DMS 273 treated with DMSO at 0.1 percent for 48 hours (cell line): ENCODE data around the gene H2BK1.
A peak's percentile ranks its signal among the peaks of the same experiment; 100 is the strongest.

Experiments
- DNase-seq: peaks from one replicate; lab custom pipeline; 2025; lab: John Stamatoyannopoulos, UW

The H2BK1 gene

DNA sequence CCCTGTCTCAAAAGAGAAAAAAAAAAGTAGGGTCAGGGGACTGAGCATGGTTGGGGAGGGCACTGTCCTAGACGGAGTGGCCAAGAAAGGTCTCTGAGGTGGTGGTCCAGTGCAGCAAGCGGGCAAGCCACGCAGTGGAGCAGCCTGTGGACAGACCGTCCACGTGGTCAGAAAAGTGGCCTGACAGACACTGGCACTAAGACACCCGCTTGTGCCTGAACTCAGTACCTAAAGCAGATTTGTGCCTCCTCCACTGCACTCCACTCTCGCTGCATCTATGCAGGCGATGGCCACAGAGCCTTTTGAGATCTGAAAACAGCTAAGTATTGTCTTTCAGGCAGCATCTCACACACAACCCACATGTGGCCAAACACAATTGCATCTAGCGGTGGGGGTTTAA, 32.1 kb downstream of the H2BK1 start:
- no peak for DNase-seq

DNA sequence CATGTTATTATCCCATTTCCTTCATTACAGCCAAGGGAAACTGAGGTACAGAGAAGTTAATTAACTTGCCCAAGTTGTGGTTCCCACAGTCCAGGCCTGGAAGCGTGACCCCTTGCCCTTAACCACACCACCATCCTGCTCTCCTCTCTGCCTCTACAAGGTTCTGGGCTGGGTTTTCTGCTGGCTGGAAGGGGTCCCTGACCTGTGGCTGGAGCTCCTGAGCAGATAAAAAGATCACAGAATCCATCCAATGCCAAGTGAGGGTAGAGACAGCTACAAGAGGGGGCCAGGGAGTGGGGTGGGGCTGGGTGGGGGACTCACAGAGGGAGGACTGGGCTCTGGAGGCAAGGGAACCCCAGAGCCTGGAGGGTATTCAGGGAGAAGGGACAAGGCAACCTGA, 33.0 kb downstream of the H2BK1 start:
- DNase-seq = no peak

DNA sequence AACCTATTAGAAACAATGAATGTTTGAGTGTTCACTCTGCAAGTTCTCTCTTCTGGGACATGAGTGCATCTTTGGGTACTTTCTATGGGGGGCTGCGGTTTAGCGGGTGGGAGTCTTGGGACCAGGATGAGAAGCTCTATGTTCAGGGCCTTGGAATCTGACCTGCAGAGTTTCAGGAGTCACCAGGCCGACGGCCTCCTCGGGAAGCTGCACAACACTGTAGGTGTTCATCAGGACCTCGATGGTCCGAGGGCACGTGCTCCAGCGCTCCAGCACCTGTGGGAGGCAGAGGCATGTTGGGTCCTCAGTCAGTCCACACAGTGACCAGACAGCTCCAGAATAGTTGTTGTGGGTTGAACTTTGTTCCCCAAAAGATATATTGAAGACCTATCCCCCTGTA, 33.9 kb downstream of the H2BK1 start:
- no peak for DNase-seq

DNA sequence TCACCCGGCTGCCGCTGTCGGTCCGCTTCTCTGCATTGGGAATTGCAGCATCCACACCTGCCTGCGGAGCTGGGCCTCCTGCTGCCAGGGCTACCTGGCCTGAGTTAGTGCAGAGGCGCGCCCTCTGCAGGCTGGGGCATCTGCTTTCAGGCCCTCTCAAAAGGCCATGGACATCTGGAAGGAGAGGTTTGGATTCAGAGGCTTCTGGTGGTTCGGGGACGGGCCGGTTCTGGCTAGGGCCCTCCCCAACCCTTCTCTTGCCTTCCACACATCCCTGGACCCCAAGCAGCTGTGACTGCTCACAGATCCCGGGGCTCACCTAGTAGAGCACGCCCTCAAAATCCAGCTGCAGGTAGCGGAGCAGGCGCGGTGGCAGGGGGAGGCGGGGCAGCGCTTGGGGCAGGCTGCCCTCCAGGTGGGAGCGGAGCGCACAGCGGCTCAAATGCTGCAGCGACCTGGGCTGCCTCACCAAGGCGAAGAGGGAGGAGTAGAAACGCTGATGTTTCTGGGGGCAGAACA, 34.4 kb downstream of the H2BK1 start:
- no peak for DNase-seq

DNA sequence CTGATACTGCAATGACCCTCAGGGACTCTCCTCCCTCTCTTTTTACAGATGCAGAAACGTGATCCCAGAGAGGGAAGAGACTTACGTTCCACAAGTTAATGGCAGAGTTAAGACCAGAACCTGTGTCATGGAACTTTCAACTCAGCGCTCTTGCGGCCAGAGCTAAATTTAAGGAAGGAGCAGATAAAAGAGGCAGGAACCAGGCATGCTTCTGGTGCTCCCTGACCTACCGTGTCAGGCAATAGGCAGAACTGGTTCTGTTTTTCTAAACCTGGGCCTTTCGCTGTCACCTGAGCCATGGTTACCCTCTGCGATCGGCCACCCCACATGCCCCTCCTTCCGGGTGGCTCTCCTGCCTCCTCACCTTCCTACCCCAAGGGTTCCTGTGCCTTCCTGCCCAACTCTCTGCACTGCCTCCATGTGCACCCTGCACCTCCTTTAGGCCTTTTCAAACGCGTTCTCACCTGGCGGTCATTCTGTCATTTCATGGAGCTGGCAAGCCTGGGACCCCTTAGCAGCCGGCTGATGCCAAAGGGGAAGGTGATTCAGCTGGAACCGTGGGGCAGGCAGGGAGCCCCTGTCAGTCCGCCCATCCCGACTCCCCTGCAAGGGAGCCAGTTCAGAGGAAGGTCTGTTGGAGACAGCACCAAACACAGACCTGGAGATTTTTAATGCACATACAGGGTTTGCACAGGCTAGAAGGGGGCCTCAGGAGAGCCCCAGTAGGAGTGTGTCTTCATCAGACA, 35.1 kb downstream of the H2BK1 start:
- DNase-seq = no peak

DNA sequence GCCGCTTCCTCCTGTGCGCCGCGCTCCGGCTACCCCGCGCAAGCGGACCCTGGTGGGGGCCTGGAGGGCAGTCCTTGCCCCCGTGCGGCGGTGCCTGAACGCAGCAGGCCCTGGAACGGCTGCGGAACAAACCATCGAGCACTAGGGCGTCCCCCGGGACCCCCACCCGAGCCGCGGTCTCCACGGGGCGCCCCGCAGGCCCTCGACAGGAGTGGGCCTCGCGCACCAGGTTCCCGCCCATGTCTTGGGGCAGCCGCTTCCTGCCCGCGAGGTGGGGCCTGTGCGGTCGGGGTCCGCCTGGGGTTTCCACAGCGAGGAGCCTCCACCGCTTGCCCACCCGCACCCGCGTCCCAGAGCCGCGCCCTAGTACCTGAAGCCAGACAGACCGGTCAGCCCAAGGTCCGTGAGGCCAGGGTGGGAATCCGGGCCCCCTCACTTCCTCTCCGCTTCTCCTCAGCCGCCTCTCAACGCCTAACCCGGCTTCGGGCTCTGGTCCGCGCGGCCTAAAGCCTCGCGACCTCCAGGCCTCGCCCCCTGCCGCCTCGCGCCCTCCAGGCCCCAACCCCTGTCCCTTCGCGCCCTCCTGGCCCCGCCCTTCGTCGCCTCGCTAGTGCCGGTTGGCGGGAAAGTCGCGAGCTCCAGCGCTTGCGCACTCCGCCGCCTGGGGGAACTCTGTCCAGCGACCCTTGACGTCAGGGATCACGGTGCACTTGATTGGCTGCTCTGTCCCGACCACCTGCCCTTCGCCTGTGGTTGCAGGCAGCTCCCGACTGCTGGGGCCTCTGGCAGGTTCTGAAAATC, 35.8 kb downstream of the H2BK1 start:
- no peak for DNase-seq

DNA sequence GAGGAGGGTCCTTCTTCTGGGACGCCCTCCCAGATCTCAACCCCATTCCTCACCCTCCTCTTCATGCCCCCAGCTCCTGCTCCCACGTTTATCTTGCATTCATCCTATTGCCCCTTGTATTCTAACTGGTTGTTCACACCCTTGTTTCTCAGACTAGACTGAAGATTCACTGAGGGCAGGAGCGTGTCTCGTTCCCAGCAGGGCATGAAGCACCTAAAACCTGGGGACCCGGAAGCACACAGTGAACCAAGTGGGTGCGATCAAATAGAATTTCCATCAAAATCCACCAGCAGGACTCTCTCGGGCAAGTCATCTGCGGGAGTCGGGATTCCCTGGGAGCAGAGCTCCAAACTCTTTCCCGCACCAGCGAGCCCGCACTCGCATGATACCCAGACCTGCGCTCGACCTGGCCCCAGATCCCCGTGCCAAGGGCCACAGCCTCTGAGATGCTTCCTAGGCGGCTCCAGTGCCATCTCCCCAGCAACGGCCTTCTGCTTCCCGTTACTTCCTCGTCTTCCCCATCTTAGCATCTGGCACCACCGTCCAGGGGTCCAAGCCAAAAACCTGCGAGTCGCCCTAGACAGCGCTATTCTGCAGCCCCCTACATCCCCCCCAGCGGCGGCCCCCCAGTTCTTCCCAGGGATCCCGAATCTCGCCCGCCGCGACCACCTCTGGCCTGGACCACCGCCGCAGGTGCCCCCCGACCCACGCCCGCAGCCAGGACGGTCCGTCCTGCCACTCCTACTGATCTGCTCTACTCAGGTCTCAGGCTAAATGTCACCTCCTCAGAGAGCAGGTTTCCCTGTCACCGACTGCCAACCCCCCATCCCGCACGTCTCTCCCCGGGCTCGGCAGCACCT, 36.7 kb downstream of the H2BK1 start:
- DNase-seq = no peak

DNA sequence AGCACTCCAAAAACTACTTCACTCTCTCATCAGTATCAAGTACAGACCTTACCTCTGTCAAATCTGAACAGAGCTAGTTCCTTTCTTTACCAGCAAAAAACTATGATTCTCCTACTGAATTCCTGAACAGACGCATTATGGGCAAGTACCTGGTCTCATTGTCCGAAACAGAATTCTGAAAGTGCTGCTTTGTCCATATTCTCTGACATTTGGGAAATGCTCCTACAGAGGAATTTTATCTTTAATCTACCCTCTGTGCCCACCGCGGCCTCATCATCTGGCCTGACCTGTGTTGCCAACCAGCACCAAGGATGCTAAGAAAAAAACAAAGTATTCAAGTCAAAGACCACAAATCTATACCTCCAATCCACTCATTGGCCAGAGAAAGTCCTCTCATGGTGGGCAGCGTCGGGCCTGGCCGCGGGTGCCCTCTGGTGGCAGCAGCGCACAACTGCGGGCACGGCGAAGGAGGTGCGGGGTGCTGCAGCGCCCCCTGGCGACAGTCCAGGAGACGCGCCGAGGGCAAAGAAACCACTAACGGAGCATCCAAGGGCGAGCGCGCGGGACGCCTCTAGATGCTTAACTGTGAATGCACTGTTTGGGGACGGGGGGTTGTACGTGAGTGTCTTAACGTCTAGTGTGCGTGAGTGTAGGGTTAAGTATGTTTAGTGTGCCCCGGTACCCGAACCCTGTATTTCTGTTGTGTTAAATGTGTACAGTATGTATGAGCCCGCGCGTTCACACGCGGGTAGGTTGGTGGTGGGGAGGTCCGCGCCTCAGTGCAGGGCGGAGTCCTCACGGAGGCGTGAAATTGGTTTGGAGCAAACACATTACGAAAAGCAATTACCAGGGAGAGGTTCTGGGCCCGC, 37.8 kb downstream of the H2BK1 start:
- peak; percentile 25 for DNase-seq

DNA sequence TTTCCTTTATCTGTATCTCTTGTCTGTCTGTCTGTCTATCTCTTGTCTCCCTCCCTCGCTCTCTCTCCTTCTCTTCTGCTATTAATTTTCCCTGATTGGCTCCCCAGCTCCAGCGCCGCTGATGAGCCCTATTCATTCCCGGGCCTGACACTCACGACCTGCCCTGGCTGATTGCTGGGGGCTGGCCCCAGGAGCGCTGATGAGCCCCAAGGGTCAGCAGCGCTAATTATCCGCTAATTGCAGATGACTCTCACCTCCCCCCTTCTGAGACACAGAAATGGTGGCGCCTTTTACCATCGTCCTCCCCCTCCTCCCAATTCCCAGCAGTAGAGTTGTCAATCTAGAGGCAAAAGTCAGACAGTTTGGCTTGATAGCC, 41.5 kb downstream of the H2BK1 start:
- no peak for DNase-seq

DNA sequence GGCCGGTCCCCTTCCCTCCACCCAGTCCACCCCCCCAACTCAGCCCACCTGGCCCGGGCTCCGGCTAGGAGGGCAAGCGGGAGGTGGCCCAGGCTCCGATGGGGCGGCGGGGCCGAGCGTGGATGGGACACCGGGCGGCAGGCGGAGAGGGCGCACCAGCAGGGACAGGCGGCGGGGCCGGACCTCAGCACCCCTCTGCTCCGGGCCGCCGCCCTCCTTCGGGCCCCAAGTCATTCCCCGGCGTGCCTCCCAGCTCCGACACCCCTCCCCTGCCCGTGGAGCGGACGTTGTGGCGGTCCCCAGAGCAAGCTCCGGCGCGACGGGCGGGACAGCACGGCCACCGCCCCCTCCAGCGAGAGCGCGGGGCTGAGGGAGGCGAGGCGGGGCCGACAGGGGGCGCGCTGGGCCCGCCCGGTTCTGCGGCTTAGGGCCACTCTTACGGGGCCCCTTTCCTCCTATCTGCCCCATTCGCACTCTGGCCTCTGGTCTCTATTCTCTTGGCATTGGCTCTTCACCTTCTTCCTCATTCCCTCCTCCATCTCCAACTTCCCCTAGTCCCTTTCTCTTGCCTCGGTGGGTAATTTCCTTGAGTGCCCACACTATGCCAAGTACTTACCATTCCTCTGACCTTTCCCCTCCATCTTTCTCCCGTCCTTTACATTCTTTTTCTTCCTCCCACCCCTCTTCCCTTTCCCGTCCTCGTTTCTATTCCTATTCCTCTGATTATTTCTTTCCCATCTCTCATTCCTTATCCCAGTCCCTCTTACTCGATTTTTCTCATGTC, 42.1 kb downstream of the H2BK1 start:
- no peak for DNase-seq

DNA sequence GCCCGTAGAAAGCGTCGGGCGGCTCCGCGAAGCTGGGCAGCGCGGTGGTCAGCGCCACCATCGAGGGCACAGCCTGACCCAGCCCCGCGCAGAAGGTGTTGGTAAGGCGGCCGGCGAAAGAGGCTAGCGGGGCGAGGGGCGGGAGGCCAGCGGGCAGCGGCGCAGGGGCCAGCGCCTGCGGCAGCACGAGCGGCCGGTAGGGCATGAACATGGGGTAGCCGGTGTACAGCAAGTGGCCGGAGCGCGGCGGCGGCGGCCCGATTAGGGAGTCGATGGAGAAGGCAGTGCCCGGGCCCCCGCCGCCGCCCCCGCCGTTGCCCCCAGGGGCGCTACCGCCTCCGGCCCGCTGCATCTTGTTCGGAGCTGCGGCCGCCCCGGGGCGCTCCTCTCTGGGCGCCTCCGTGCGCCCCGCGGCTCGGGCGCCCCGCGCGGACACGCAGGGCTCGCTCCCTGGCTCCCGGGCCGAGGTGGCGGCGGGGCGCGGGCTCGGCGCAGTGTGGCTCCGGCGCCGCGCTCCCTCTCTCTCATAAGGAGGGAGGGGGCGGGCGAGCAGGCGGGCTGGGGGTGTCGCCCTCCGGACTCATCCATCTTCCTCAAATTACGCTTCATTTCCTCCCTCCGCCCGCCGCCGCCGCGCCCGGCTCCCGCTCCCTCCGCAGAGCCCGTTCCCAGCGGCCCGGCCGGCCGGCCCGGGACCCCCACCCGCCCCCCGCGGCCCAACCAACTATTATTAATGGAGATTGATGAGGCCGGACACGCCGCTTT, 42.9 kb downstream of the H2BK1 start, which contains the start of gene GBX1:
Gene GBX1 (minus strand): TSS at position 498 of the 765 bp plus-strand sequence. CDS start 146 bp downstream, at position 352.
- no peak for DNase-seq

DNA sequence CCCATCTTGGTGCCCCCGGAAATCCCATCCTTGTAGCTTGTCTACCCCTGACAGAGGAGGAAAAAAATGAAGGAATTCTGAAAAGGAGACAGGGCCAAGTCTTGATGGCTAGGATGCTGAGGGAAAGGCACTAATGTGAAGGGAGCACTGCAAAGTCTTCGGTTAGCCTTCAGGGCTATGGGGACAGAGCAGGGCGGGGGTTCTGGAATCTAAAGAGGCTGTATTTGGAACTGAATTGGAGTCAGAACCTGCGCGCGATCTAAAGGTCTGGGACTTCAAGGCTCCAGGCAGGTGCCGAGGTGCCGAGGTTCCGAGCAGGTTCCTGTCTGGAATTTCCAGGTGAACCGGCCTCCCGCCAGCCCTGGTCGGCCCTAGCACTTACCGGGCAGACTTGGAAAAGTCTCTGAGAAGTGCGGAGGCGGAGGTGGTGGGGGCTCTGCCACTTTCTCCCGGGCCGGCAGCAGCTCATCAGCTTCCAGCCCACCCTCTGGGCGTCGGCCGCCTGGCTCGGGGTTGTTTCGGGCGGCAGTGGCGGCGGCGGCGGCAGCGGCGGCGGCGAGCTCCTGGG, 43.6 kb downstream of the H2BK1 start:
- no peak for DNase-seq

DNA sequence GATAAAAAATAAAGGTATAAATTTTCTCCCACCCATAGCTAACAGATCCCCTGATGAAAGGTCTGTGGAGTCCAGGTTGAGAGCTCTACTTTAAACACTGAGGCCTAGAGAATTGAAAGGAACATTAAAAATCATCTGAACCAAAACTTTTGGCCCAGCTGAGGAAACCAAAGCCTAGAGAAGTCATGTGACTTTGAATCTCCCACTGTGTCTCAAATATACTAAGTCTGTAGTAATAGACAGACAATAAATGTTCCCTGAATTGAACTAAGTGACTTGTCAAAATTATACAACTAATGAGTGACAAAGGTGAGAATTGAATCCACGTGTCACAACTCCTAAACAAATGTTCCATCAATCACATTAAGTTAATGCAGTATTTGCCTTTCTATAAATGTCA, 48.5 kb downstream of the H2BK1 start:
- DNase-seq = no peak
